B cell (primary cell): ENCODE data around the gene RASSF3. TPM values are rescaled to one million over a fixed set of nuclear protein-coding genes. Genes with fewer than 3 reads are reported as not detected.
A peak's percentile ranks its signal among the peaks of the same experiment; 100 is the strongest.

Experiments used
- ATAC-seq: fragments of 200-7000 bp; cut with Tn5 transposase; one replicate; pipeline ENCODE4 v1.10.0; 2021; ENCODE audit warnings: low read depth, mild to moderate bottlenecking, moderate number of reproducible peaks, moderate library complexity
- CTCF ChIA-PET: fragments of 350-600 bp; sonication (Branson Sonifier 250); formaldehyde crosslinking; loops from one replicate; lab custom pipeline; 2021; ENCODE audit warnings: antibody characterized with exemption, inconsistent platforms; lab: Charles Lee
- POLR2A ChIA-PET: fragments of 350-600 bp; sonication (Branson Sonifier 250); formaldehyde crosslinking; loops from one replicate; lab custom pipeline; 2021; ENCODE audit warnings: antibody characterized with exemption; lab: Charles Lee
- DNase-seq: peaks from one replicate; pipeline ENCODE4 v3.0.0; 2013
- H2AFZ ChIP-seq: 2 replicates; pipeline ENCODE4 v1.6.1; 2012; ENCODE audit warnings: mild to moderate bottlenecking, low read depth, low read length; ENCODE audit not compliant: insufficient read depth, poor library complexity, severe bottlenecking
- H3K27ac ChIP-seq, 2 donors: 1 replicate in 1 of 2; 2 replicates in 1 of 2; pipeline ENCODE4 v1.5.1; 2012 to 2013; ENCODE audit warnings: low read length in 2 of 2, mild to moderate bottlenecking in 2 of 2, moderate library complexity in 1 of 2
- H3K27me3 ChIP-seq, 4 experiments: fragments of 200-600 bp in 1 of 4; sonication (generic) in 1 of 4; replicated peaks in 1 of 4; 1 replicate in 2 of 4; 2 replicates in 2 of 4; pipeline versions ENCODE4 v1.6.1 to v1.7.0; 2013 to 2016; ENCODE audit warnings: low read length in 3 of 4, mild to moderate bottlenecking in 2 of 4, mixed read lengths in 1 of 4, moderate library complexity in 1 of 4; ENCODE audit not compliant: insufficient read depth in 4 of 4, control insufficient read depth in 3 of 4; ENCODE audit errors: control extremely low read depth in 1 of 4
- H3K36me3 ChIP-seq, 2 experiments: replicated peaks in 1 of 2; 1 replicate in 1 of 2; 2 replicates in 1 of 2; pipeline versions ENCODE4 v1.6.1 to v1.7.1; 2013; ENCODE audit warnings: low read length in 1 of 2; ENCODE audit not compliant: insufficient read depth in 2 of 2, control insufficient read depth in 1 of 2; ENCODE audit errors: control extremely low read depth in 1 of 2, extremely low read depth in 1 of 2
- H3K4me1 ChIP-seq, 2 donors: fragments of 200-600 bp in 1 of 2; sonication (generic) in 1 of 2; 1 replicate in 1 of 2; 2 replicates in 1 of 2; pipeline versions ENCODE4 v1.5.1 to v1.6.1; 2013 to 2017; ENCODE audit warnings: low read length in 2 of 2; ENCODE audit not compliant: control insufficient read depth in 2 of 2, insufficient read depth in 2 of 2
- H3K4me2 ChIP-seq: replicated peaks from 2 replicates; pipeline ENCODE3; 2012; ENCODE audit warnings: mild to moderate bottlenecking, low read depth, low read length; ENCODE audit not compliant: poor library complexity, severe bottlenecking
- H3K4me3 ChIP-seq, 5 experiments: fragments of 200-600 bp in 1 of 5; sonication (generic) in 1 of 5; 1 replicate in 3 of 5; 2 replicates in 2 of 5; pipeline versions ENCODE4 v1.5.1 to v1.7.0; 2011 to 2016; ENCODE audit warnings: low read length in 4 of 5, mild to moderate bottlenecking in 4 of 5, low read depth in 2 of 5, control low read depth in 1 of 5, moderate library complexity in 1 of 5; ENCODE audit not compliant: insufficient read depth in 1 of 5; ENCODE audit errors: control extremely low read depth in 1 of 5, extremely low read depth in 1 of 5
- H3K79me2 ChIP-seq: fragments of 200-600 bp; sonication (generic); one replicate; pipeline ENCODE4 v1.6.0; 2016; ENCODE audit warnings: low read length; ENCODE audit not compliant: control insufficient read depth, insufficient read depth
- H3K9ac ChIP-seq: fragments of 200-600 bp; sonication (generic); 2 replicates; pipeline ENCODE4 v1.6.1; 2017; ENCODE audit warnings: mild to moderate bottlenecking, low read length, moderate library complexity
- H3K9me3 ChIP-seq, 3 donors: one replicate each; pipeline versions ENCODE4 v1.6.1 to v1.7.1; 2013; ENCODE audit warnings: low read length in 2 of 3; ENCODE audit not compliant: control insufficient read depth in 2 of 3, insufficient read depth in 1 of 3; ENCODE audit errors: control extremely low read depth in 1 of 3
- H4K20me1 ChIP-seq: 2 replicates; pipeline ENCODE4 v1.6.0; 2012; ENCODE audit warnings: mild to moderate bottlenecking, low read length; ENCODE audit not compliant: insufficient read depth, control insufficient read depth, poor library complexity, severe bottlenecking
- H3K27ac Mint-ChIP-seq: one replicate; pipeline ENCODE4 v1.8.0; 2021; ENCODE audit warnings: mixed read lengths
- H3K27me3 Mint-ChIP-seq: one replicate; pipeline ENCODE4 v1.8.0; 2021; ENCODE audit warnings: mixed read lengths
- H3K4me1 Mint-ChIP-seq: one replicate; pipeline ENCODE4 v1.8.0; 2021; ENCODE audit warnings: mixed read lengths
- H3K4me3 Mint-ChIP-seq: one replicate; pipeline ENCODE4 v1.8.0; 2021; ENCODE audit warnings: mixed read lengths
- H3K9me3 Mint-ChIP-seq: one replicate; pipeline ENCODE4 v1.8.0; 2022; ENCODE audit warnings: mixed read lengths; ENCODE audit not compliant: insufficient read depth
- CTCF ChIP-seq: fragments of 200-600 bp; IDR thresholded peaks from one replicate; pipeline ENCODE4 v1.8.0; 2022; ENCODE audit warnings: antibody characterized with exemption, mild to moderate bottlenecking
- EZH2 ChIP-seq: IDR thresholded peaks from 2 replicates; pipeline ENCODE4 v1.6.1; 2012; ENCODE audit warnings: borderline replicate concordance, low read depth, mild to moderate bottlenecking, moderate library complexity, low read length; ENCODE audit not compliant: insufficient read depth, poor library complexity, severe bottlenecking
- WGBS: methylation state at CpG from one replicate; pipeline ENCODE4 v1.1.5; 2013; ENCODE audit warnings: missing lambda C conversion rate; ENCODE audit not compliant: insufficient coverage; 5-methylcytosine and 5-hydroxymethylcytosine counted together
- intact Hi-C: fragments of 100-400 bp; cut with micrococcal nuclease; formaldehyde crosslinking; loops from one replicate; pipeline ENCODE4 v1.10.0; 2022
- polyA plus RNA-seq: library from polyadenylated mRNA; depleted of rRNA; stranded (reverse); fragments of >200 nt; gene quantifications from 2 replicates; pipeline ENCODE4 v1.2.3, GENCODE V29; 2012
- total RNA-seq, 2 donors: library from RNA; stranded (reverse); fragments of 120-200 nt in 1 of 2; gene quantifications; 1 replicate in 1 of 2; 2 replicates in 1 of 2; pipeline versions ENCODE4 v1.2.3 to v1.2.4, GENCODE V29; 2013 to 2022

The RASSF3 gene
- total and polyA plus RNA-seq, 2 donors (not counting 1 experiment from before 2014, with no cell fraction given): 25.8 to 104 TPM

- peaks cover 6% of the 10 kb centered on the region for H4K20me1 ChIP-seq
- peak overlapping the region; percentile 85 to 98 (median 94) for H3K4me3 ChIP-seq
- DNase-seq (peak; percentile 68), ATAC-seq (no peak)
- CTCF ChIA-PET: interaction anchor here (0.7 to 6.5 kb wide), 12 partner anchors 8 to 86 kb away, joined by 3 to 70 read pairs (median 6); no protein-coding TSS in a partner anchor
- POLR2A ChIA-PET: interaction anchor here (0.9 to 1.8 kb wide), 8 partner anchors 9 to 558 kb away, joined by 3 to 27 read pairs (median 6); partner anchors contain the start of gene LEMD3
- H3K79me2 ChIP-seq: peaks cover 61% of the 10 kb centered on the region
- 0% methylated on average over 24 of the region's 31 CpGs for WGBS
- no peaks in the 10 kb centered on the region for H3K9me3 ChIP-seq
- H3K9me3 Mint-ChIP-seq: no peaks in the 10 kb centered on the region
- peak overlapping the region; percentile 83 to 89 for H3K27ac ChIP-seq
- H3K4me3 Mint-ChIP-seq: peak overlapping the region; percentile 99
- H3K27me3 ChIP-seq: no peaks in the 10 kb centered on the region
- no peaks in the 10 kb centered on the region for H3K27me3 Mint-ChIP-seq
- H3K4me1 Mint-ChIP-seq: peaks cover 51% of the 10 kb centered on the region
- peaks cover 47 to 51% of the 10 kb centered on the region in 2 donors for H3K4me1 ChIP-seq
- H3K9ac ChIP-seq: peak overlapping the region; percentile 86
- peak overlapping the region; percentile 99 for H3K27ac Mint-ChIP-seq
- TF ChIP-seq EZH2: no peak
- no peak for TF ChIP-seq CTCF
- H2AFZ ChIP-seq: peak overlapping the region; percentile 78
- intact Hi-C loops: loop anchor here (1.0 to 5.0 kb wide), 7 partner anchors 8 to 389 kb away; partner anchors contain the start of genes GNS, KICS2, TBK1 and XPOT
- H3K4me2 ChIP-seq: peak overlapping the region; percentile 78
- H3K36me3 ChIP-seq: peaks cover 0 to 4% of the 10 kb centered on the region in 2 experiments
These were observed 1.3 kb downstream of the RASSF3 start for GRCh38 chr12:64611341-64612284.
